Activated gamma-delta T cell treated with anti-CD3 and anti-CD28 coated beads, Interleukin-2, amount 50 U/mL, for 16 hours (primary cell): ENCODE measurements around the gene AMPH.

ENCODE experiments used
- DNase-seq: peaks from one replicate; pipeline ENCODE4 v3.0.0-alpha.2; 2020; ENCODE audit warnings: low read depth

Gene AMPH

DNA sequence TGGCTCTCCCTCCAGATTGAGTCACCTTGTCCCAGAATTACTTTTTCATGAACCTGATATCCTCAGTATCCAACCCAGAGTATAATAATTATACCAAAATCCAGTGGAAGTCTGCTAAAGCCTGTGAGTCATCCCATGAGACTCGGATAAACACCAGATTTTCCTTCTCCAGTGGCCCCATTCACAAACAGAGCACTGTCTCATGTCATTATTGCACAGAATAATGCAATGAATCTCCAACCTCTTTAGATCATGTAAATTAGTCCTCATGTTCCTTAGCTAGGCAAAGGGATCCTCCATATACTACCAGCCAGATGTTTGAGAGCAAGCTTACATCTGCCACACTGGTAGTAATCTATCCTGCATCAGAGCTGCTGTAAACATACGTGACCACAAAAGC is 89.0 kb downstream of the AMPH start:
- no peak for DNase-seq

GRCh38 chr7:38541440-38541839 is 89.7 kb downstream of the AMPH start:
- no peak for DNase-seq

- DNase-seq, result no peak
These were observed 91.6 kb downstream of the AMPH start for GRCh38 chr7:38539477-38540081.

DNA sequence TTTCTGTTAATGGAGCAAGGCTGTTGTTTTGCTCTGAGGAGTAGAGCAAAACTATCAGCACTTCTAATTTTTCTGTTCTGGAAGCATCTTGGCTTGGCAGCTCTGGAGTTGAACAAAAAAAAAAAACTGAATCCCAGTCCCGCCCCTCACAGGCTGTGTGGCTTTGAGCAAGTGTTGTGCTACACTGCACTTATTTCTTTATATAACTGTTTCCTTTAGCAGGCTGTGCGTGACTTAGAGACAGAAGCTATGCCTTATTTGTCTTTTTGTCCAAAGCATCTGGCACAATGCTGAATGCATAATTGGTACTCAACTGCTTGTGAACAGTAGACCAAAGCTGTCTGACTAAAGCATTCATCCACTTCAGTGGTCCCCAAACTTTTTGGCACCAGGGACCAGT is 96.1 kb downstream of the AMPH start:
- DNase-seq, result no peak

GRCh38 chr7:38525857-38526256 is 105.3 kb downstream of the AMPH start:
- no peak for DNase-seq

DNA sequence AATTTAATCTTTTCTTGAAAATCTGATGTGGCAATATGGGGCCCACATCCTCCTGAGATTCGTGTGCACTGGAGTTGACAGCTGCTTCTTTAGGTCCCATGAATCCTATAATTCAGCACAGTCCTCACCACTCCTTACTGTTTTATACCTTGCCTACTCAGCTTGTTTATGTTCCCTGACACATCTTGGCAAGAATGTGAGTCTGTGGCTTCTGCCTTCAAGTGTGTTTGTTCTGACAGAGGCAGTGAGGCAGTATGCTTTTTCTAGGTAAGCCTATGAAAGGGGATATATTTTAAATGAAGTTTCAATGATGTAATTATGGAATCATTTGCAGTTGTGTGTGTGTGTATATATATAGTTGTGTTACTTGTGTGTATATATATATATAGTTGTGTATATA is 106.4 kb downstream of the AMPH start:
- DNase-seq, result no peak

DNA sequence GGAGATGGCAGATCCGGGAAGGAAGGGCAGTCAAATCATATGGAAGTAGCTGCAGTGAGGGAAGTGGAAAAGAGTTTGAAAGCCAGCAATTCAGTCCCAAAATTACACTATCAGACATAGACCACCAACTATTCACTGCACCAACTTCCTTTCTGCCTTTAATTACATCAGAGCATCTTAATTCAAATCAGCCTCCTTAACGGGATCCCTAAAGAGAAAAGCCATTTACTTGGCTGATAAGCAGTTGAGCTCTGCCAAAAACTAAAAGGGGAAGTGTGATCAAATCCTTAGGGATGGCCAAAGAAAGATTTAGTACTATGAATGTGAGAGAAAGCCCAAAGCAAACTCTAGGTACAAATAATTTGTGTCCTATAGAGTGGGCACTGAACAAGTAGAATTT is 110.4 kb downstream of the AMPH start:
- no peak for DNase-seq

DNA sequence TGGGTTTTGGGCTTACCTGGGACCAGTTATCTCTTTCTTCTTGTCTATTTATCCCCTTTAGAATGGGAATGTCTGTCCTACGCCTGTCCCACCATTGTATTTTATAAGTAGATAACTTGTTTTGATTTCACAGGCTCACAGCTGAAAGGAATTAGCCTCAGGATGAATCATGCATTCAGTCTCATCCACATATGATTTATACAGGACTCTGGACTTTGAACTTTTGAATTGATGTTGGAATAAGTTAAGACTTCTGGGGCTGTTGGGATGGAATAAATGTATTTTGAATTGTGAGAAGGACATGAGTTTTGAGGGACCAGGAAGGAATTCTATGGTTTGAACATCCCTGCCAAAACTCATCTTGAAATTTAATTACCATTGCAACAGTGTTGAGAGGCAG is 112.6 kb downstream of the AMPH start:
- DNase-seq, result no peak

DNA sequence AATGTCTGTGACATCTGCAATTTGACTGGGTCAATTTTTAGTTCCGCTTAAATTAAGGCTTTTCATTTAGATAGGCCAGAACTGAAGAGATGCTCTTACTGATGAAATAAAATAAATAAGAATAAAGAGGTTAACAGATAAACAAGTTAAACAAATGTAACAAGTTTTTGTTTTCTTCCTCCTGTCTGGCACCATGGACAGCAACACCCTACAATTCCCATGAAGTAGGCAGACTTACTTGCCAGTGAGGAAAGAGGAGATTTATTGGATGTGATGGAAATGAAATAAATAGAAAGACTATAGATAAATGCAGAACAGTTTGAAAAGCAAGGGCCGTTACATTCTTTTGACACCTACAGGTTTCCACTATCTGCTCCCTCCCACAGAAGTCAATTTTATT is 118.5 kb downstream of the AMPH start:
- no peak for DNase-seq

GRCh38 chr7:38512291-38512690 is 118.9 kb downstream of the AMPH start:
- DNase-seq, result no peak

DNA sequence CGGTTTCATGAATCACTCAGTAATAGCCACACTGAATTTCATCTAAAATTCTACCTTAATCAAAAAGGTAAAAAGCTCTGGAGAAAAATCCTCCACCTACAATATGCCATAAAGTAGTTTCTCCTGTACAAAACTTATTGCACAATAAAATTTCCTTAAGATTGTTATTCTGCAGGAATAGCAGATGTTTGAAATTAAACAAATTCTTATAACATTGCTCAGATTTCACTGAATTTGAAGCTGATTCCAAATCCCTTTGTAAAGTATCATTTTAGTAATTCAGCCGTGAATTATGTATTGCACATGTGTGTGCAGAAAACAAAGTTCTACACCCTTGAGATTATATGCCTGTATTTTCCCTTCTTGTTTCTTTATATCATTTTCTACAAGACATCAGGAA is 123.8 kb downstream of the AMPH start:
- no peak for DNase-seq

DNA sequence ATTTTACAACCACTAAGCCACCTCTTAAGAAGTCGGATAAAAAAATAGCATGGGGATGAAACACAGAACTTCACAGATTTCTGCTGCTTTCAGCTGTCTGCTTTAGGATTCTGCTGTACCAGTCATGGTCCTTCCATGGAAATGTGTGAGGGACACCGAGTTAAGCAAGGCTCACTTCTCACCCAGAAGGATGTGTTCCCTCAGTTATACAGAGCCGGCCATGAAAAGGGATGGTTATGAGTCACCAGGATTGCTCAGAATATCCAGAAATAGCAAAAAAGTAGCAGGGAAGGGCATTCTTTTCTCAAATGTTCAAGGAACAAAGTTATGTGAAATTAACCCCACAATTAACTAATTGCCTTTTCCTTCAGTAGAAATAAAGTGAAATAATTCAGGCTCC is 124.4 kb downstream of the AMPH start:
- DNase-seq, result no peak

DNA sequence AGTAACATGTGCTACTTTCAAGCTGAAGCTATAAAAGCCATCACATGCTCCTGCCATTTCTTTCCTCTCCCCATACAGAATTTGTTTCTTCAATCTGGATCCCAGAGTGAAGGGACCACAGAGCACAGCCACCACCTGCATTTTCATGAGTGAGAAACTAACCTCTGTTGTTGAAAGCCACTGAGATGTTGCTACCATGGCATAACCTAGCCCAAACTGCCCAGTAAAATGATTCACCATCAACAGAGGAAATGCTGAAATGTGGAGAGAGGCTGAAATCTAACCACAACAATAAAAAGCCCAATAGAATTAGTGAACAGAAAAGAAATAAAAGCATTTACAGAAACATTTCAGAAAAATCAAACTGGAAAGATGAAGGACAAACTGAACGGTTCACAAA is 125.2 kb downstream of the AMPH start:
- no peak for DNase-seq

DNA sequence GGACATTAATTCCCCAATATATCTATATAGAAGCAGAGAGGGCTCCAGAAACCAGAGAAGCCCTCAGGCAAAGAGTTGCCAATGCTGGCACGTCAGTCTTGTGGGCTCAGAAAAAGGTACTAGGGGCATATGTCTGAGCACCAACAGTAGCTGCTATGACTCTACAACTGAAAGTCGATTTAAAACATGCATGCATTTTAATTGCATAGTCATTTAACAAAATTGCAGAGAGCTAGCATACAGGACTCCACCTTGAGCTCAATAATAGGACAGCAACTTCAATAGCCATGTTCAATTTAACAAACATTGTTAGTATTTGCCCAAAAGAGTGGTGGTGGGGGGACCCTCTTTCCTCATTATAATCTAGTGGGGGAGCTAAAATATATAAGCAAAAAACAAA is 126.5 kb downstream of the AMPH start:
- DNase-seq, result no peak

DNA sequence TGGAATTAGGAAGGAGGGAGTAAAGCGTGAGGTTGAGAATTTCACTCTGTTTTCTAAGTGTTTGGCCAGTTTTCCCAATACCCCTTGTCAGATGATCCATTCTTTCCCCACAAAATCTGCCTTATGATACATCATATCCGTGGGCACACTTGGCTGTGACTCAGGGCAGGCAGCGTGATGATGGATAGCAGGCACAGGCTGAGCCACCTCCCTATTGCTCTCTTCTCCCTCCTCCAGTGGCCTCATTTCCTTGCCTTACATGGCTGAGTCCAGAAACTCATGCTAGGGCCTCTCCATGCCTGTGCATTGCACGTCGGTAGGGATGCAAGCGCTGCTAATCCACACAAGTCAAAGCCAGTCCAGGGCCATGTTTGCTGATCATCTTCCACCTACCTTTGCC is 128.3 kb downstream of the AMPH start:
- DNase-seq, result no peak

GRCh38 chr7:38502289-38502688 is 128.9 kb downstream of the AMPH start:
- no peak for DNase-seq

DNA sequence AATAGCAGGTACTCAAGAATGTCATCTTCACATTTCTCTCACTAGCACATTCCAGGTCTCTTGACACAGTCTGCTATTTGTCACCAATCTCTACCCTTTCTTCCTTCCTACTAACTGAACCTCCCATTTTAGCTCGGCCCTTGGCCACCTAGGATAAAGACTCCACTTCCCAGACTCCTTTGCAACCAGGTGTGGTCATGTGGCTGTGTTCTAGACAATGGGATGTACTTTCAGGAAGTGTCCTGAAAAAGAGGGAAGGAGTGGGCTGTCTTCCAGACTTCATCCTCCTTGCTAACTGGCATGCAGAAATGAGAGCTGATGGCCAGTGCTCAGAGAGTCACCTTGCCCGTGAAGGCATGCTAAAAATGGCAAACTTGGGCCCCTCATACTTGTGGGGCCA is 139.2 kb downstream of the AMPH start:
- no peak for DNase-seq

- DNase-seq, result no peak
These were observed 148.7 kb downstream of the AMPH start for GRCh38 chr7:38482521-38482920.

GRCh38 chr7:38481401-38481800 is 149.8 kb downstream of the AMPH start:
- DNase-seq, result no peak

GRCh38 chr7:38478404-38478803 is 152.8 kb downstream of the AMPH start:
- no peak for DNase-seq

- DNase-seq, result no peak
These were observed 153.8 kb downstream of the AMPH start for GRCh38 chr7:38477333-38477732.

DNA sequence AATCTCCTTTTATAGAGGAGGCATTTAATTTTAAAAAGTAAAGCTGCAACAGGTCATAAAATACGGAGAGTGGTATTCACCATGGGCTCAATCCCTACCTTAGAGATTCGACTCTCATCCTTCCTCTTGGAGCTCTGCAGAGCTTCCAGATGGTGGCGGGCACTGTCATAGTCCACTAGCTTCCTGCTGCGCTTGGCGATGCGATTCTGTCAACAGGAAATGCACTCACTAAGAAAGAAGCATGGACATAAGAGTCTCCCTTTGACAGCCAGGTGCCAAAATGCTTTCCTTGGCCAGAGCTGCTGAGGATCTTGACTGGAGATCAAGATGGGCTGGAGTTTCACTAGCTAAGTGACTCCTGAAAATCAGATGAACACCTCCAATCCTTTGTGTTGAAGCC is 154.4 kb downstream of the AMPH start:
- DNase-seq, result no peak

DNA sequence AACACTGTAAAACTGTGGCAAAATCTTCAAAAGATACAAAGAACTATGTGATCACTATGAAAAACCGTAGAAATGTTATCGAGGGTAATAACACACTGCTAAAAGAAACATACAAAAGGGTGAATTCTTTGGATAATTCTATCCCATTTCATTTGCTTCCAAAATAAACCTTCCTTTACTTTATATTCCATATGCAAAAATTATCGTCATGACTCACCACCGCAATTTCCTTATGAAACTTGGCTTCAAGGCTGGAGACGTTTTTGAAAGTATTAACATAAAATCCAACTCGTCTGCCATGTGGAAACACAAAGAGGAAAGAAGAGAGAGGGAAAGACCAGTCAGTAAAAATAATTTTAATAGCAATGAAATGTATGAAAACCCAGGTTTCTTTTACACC is 165.2 kb downstream of the AMPH start:
- no peak for DNase-seq

- peak; percentile 67 for DNase-seq
These were observed 167.6 kb downstream of the AMPH start for GRCh38 chr7:38463277-38464225.
